Right renal pelvis (tissue), 4 donors: ENCODE measurements around the gene SH3GL1. TPM values are rescaled to one million over a fixed set of nuclear protein-coding genes. Genes with fewer than 3 reads are reported as not detected.

Source experiments
- DNase-seq, 4 donors: peaks; one replicate each; pipeline ENCODE4 v3.0.0-alpha.2; 2013; ENCODE audit warnings: low read depth in 4 of 4, low spot score in 3 of 4, missing footprints in 1 of 4
- polyA plus RNA-seq, 4 donors: library from polyadenylated mRNA; unstranded; fragments of 120-200 nt; gene quantifications; one replicate each; pipeline ENCODE4 v1.2.1, GENCODE V29; 2013; ENCODE audit not compliant: insufficient read length in 4 of 4

The SH3GL1 gene
- polyA plus RNA-seq, 4 donors, result 60.1 to 82.5 (median 64.7) TPM

GRCh38 chr19:4402171-4403004, 2.0 kb upstream of the SH3GL1 start, which contains the start of gene CHAF1A:
CHAF1A (plus strand) TSS chr19:4402640; CDS start chr19:4402763, 123 bp downstream.
- DNase-seq, result peak; percentile 97 to 99 (median 98)

DNA sequence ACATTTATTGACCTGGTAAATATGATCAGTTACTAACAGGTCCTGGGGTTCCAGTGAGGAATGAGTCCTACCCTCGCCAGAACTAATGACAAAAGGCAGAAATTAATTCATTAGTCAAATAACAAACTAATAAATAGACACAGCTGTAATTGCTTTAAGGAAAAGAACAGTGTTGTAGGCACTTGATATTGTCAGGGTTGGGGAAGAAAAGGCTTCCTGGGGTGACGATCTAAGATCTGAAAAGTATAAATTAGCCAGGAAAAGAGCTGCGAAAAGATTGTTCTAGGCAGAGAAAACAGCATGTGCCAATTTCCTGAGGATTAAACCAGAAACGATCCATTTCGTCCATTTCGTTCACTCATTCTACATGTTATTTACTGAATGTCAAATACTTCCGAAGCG, 1.4 kb upstream of the SH3GL1 start:
- no peak for DNase-seq

DNA sequence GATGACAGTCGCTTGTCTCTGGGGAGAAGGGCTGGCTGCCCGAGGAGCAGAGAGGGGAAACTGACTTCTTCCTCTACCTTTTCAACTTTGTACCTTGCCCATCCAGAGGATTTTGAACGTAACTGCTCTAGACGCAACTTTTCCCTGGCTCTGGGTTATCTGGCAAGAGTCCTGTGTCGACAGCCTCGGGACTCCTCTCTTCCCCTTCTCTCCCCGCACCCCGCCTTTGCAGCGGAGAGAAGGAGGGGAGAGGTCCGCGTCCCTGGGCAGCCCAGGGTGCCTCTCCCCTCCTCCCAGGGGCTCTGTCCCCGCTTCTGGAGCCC, 574 bp downstream of the SH3GL1 start:
- no peak for DNase-seq

DNA sequence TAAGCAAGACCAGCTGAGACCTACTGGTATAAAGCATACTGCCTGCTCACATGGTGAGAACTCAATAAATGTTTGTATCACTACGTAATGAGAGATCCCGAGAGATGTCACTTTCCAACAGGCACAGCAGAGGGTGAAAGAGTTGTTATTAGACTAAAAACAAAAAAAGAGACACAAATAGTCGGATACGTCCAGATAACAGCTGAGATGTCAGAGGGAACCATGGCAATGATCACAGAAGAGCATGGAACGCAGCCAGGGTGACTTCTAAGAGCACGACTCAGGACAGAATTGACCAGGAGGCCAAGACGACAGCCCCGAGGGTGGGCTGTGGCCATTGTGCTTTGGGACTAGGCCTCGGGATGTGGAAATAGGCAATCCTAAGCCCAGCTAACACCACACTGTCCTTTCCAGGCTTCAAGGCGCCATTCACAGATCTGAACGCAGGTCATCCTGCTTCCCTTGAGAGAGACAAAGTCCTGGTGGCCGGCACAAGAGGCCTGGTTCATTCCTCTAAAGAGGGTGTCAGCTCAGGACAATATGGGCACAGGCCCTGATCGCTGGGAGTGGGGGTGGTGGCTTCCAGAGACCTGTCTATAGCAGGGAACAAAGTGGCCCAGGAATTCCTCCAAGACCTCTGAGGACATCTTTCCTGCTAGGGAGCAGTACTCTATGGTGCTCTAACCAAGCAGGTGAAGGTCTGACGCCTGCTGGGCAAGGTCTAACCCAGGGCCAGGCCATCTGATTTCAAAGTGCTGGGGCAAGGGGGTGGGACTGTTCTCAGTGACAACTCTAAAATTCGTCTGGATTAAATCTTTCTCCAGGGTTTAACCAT, 3.2 kb downstream of the SH3GL1 start:
- no peak for DNase-seq

DNA sequence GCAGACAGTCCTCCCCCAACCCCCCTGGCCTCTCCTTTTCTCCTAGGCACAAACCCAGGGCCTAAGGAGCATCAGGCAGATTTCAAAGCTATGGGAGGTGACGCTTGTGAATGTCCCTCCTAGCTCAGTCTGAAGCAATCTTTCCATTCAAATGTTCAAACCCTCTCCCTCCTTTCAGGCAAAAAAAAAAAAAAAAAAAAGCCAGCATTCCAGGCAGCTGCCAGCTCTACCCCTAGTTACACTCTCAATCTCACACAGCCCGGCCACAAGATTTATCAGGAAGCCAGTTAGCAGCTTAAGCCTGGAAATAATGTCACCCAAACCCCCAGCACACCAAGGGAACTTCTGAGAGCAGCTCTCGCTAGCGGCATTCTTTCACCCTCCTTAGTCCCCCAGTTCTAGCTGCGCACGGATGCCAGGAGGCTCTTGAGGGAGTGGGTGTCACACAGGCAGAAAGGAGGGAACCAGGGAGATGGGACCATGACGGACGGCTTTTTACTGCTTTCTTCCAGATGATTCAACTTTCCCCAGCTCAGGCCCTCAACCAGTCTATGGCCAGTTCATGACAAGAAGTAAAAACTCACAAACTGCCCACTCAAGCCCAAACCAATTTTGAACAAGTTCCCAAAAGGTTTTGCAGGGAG, 6.3 kb downstream of the SH3GL1 start:
- no peak for DNase-seq

- no peak for DNase-seq
Observed at GRCh38 chr19:4391701-4392483, 8.5 kb downstream of the SH3GL1 start.

DNA sequence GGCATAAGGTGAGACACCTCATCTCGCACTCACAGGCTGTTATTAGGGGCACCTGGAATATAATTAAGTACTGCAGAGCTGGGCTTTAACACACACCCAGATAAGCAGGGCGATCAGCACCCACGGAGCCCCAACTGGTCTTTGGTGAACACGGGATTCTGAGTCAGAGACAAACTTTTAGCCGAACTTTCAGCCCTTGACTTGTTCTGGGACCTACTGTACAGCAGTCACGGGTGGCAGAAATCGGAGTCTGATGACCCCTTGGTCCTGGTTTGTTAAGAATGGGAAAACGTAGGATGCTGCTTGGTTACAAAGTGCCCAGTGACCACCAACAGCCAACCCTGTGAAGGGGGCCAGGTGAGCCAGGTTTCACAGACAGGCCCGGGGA, 9.0 kb downstream of the SH3GL1 start:
- DNase-seq, result no peak

- no peak for DNase-seq
Observed at GRCh38 chr19:4390567-4391305, 9.6 kb downstream of the SH3GL1 start.

GRCh38 chr19:4390017-4390566, 10.3 kb downstream of the SH3GL1 start:
- no peak for DNase-seq

GRCh38 chr19:4389511-4390016, 10.8 kb downstream of the SH3GL1 start:
- no peak for DNase-seq

DNA sequence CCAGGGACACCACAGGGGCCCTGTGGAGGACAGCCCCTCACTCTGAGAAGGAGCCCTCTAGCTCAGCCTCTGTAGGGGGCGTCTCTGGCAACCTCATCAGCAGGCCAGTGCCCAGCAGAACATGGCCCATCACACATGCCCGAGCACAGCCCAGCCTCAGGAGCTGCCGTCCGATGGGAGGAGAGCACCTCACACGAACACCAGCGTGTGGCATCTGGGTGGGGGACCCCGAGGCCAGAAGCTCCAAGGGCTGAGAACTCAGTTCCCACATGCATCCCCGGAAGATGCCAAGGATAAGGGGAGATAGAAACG, 11.3 kb downstream of the SH3GL1 start:
- DNase-seq, result no peak

- DNase-seq, result no peak
Observed at GRCh38 chr19:4388337-4389063, 11.8 kb downstream of the SH3GL1 start.

DNA sequence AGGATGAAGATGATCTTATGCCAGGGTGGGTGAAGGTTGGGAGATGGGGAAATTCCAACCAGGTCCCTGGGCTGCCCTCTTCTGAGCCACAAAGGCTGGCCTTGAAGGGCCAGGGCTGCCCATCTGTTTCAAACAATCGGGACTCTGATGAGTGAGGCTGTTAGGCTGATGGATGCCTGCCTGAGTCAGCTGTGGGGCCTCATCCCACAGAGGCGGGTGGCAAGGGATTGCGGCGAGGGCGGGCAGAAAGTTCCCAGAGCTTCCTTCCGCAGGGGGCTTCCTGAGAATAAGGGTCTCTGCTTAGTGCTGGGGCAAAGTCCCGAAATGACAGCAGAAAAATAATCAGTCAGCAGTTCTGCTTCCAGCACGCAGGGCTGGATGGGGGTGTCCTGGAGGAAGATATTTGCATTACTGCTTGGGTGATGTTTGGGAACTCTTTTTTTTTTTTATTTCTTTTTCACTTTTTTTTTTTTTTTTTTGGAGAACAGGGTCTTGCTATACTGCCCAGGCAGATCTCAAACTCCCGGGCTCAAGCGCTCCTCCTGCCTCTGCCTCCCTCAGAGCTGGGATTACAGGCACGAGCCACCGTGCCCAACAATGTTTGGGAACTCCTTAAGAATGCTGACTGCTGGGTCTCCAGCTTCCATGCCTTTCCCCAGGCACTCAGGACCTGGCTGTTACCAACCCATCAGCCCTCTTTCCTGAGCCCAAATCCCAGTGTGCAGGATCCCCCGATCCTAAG, 14.1 kb downstream of the SH3GL1 start:
- DNase-seq, result no peak

GRCh38 chr19:4385291-4386040, 14.9 kb downstream of the SH3GL1 start:
- DNase-seq, result no peak

DNA sequence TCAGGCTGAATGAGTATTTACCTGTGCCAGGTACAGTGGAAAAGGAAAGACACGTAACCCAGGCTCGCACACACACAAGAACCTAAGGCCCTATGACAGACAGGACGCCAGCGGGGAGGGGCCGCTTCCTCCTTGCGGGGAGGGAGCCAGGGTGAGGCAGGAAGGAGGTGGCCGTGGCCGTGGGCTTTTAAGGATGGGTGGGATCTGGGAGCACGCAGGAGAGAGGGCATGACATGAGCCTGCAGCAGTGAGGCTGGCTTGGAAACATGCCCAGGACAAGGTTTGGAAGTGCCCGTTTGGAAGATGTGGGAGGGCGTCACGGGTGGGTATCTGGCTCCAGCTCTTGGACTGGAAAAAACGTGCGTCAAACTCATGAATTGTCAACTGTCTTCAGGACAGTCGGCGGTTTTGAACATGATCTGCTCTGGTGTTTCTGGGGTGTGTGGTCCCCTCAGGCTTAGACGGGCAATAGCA, 20.1 kb downstream of the SH3GL1 start:
- no peak for DNase-seq

DNA sequence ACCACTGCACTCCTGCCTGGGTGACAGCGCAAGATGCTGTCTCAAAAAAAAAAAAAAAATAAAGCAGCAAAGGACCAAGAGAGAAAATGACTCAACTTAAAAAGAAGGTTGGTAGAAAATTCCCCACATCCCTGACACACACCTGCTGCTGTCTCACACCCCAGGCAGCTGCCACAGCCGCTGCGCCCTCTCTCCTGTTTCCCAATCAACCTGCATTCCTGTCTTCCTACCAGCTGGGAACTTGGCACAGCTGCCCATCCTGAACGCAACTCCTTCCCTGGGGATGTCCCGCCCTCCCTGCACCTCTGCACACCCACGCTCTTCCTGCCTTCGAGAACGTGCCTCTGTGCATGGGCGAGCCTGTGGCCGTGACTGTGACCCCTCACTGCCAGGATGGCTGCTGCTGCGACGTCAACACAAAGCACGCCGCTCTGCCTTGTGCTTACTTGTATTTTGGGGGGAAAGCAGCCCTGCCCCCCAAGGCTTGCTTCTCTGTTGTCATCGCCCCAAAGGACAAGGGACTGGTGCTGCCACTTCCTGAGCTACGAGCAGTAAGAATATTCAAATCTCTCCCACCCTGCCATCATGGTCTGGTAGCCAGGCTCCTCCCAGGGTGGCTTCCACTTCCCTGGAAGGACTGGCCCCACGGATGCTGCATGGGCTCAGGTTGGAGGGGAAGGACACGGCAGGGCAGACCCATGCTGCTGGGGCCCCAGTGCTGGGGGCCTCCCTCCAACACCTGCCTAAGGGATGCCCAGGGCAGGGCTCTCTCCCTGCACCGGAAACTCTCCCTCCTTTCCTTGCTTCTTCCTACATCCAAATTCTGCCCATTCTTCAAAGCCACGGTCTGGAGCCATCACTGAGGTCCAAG, 20.7 kb downstream of the SH3GL1 start:
- DNase-seq, result no peak
